Measurements from ENCODE around the gene MUSTN1.

GRCh38 chr3:52798978-52799476 is 35.8 kb downstream of the MUSTN1 start:
- peak; percentile 80 for TF ChIP-seq CTCF (conservative IDR thresholded peaks at IDR 0.05; ENCODE audit: low read length)
- no peak for TF ChIP-seq EZH2phosphoT487 (IDR thresholded peaks at IDR 0.05; ENCODE audit: borderline replicate concordance, low read depth, low read length)

Measured in OCI-LY7 (cell line).